Measurements from ENCODE around the gene JAG1. TPM values are rescaled to one million over a fixed set of nuclear protein-coding genes. Genes with fewer than 3 reads are reported as not detected.
A peak's percentile ranks its signal among the peaks of the same experiment; 100 is the strongest.

The JAG1 gene
- total RNA-seq, 2 donors from 2014 or later: 46.5 to 72.3 TPM

GRCh38 chr20:10674684-10675449 lies 1.1 kb upstream of the JAG1 start:
- DNase-seq (ENCODE audit: low spot score): peak; percentile 83
- peak overlapping the region; percentile 86 to 91 for H3K4me3 ChIP-seq
- WGBS: 4% methylated on average over 13 of the region's 38 CpGs
- intact Hi-C loops (cut with DNase I): loop anchor here (2.0 to 10.0 kb wide), 5 partner anchors 168 to 877 kb away; no protein-coding TSS in a partner anchor
- H3K9me3 ChIP-seq: no peaks in the 10 kb centered on the region
- TF ChIP-seq POLR2A (IDR thresholded peaks at IDR 0.05) (no peak), CTCF (IDR thresholded peaks at IDR 0.05) (peak; percentile 73 to 98 (median 92)), POLR2AphosphoS5 (IDR thresholded peaks at IDR 0.05) (peak; percentile 55)
- H3K36me3 ChIP-seq: no peaks in the 10 kb centered on the region
- H3K4me1 ChIP-seq (replicated peaks): no peaks in the 10 kb centered on the region
- peak overlapping the region; percentile 99 to 100 for H3K27ac ChIP-seq
- no peaks in the 10 kb centered on the region for H3K27me3 ChIP-seq (replicated peaks; ENCODE audit: insufficient read depth)

GRCh38 chr20:10673176-10673841 lies 490 bp downstream of the JAG1 start:
- H3K27ac ChIP-seq: peak overlapping the region; percentile 99 to 100
- intact Hi-C loops (cut with DNase I): loop anchor here (2.0 to 10.0 kb wide), 5 partner anchors 117 to 531 kb away; partner anchors contain the start of genes MKKS and SLX4IP
- no peaks in the 10 kb centered on the region for H3K36me3 ChIP-seq
- under 1% methylated on average over 58 of the region's 73 CpGs for WGBS
- no peaks in the 10 kb centered on the region for H3K4me1 ChIP-seq (replicated peaks)
- no peaks in the 10 kb centered on the region for H3K9me3 ChIP-seq
- no peaks in the 10 kb centered on the region for H3K27me3 ChIP-seq (replicated peaks; ENCODE audit: insufficient read depth)
- peak overlapping the region; percentile 86 to 91 for H3K4me3 ChIP-seq
- DNase-seq (ENCODE audit: low spot score): no peak
- TF ChIP-seq CTCF (IDR thresholded peaks at IDR 0.05) (no peak), POLR2A (IDR thresholded peaks at IDR 0.05) (no peak), POLR2AphosphoS5 (IDR thresholded peaks at IDR 0.05) (no peak)

- Histone ChIP-seq H3K27ac (peak overlapping the region; percentile 99 to 100), H3K27me3 (replicated peaks; ENCODE audit: insufficient read depth) (no peaks in the 10 kb centered on the region), H3K36me3 (no peaks in the 10 kb centered on the region), H3K9me3 (no peaks in the 10 kb centered on the region), H3K4me1 (replicated peaks) (peaks cover under 1% of the 10 kb centered on the region), H3K4me3 (peak overlapping the region; percentile 86 to 91)
- TF ChIP-seq CTCF (IDR thresholded peaks at IDR 0.05): no peak
- peak; percentile 17 for TF ChIP-seq POLR2A (IDR thresholded peaks at IDR 0.05)
- no peak for DNase-seq (ENCODE audit: low spot score)
- intact Hi-C loops (cut with DNase I): loop anchor here (2.0 to 10.0 kb wide), 5 partner anchors 116 to 532 kb away; partner anchors contain the start of genes MKKS and SLX4IP
- under 1% methylated on average over 46 of the region's 47 CpGs for WGBS
Measured at GRCh38 chr20:10672624-10673127, 1.1 kb downstream of the JAG1 start.

GRCh38 chr20:10671919-10672623 lies 1.7 kb downstream of the JAG1 start:
- Histone ChIP-seq H3K4me1 (replicated peaks) (peaks cover 7% of the 10 kb centered on the region), H3K27ac (peak overlapping the region; percentile 99 to 100), H3K27me3 (replicated peaks; ENCODE audit: insufficient read depth) (no peaks in the 10 kb centered on the region), H3K9me3 (no peaks in the 10 kb centered on the region), H3K36me3 (no peaks in the 10 kb centered on the region), H3K4me3 (peak overlapping the region; percentile 86 to 91)
- peak; percentile 79 for DNase-seq (ENCODE audit: low spot score)
- whole genome bisulfite sequencing: 1% methylated on average over 41 of the region's 42 CpGs
- intact Hi-C loops (cut with DNase I): loop anchor here (2.0 to 10.0 kb wide), 5 partner anchors 115 to 533 kb away; partner anchors contain the start of genes MKKS and SLX4IP
- TF ChIP-seq POLR2AphosphoS5 (IDR thresholded peaks at IDR 0.05): peak; percentile 47
- no peak for TF ChIP-seq CTCF (IDR thresholded peaks at IDR 0.05)
- no peak for TF ChIP-seq POLR2A (IDR thresholded peaks at IDR 0.05)

Measured in prostate gland (tissue), 2 donors.